NCI-H510A (cell line): ENCODE data around the gene CHMP4B.

Experiments used
- DNase-seq: peaks from one replicate; lab custom pipeline; 2025; lab: John Stamatoyannopoulos, UW

Gene CHMP4B

DNA sequence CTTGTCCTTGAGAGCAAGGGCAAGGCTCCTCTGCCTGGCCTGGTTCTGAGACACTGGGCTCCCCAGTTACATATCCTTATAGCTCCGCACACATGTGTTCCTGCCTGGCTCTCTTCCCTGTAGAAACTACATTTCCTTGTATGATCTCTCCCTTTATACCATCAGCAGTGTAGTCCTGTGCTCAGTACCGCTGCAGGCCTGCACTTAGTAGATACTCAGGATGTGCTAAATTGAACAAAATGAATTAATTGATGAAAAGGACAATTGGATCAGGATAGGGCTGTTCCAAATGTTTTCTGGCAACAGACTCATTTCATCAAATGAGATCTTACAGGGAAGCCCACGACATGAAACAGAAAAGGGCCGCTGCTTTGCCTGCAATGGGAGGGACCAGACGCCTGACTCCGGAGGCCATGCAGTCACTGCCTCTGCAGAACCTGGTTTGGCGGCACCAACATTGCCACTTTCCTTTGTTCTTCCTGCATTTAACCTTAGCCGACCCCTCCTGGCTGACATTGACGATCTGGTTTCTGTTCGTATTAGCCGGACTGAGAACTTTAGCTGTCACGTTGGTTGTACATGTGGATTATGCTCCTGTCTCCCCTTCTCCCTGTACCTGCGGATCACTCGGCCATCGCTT lies 53.3 kb downstream of the CHMP4B start:
- DNase-seq: no peak

GRCh38 chr20:33865761-33866370 lies 54.7 kb downstream of the CHMP4B start:
- no peak for DNase-seq

- no peak for DNase-seq
Observed at GRCh38 chr20:33866398-33867100, 55.4 kb downstream of the CHMP4B start.

- no peak for DNase-seq
Observed at GRCh38 chr20:33868042-33868441, 56.9 kb downstream of the CHMP4B start.

GRCh38 chr20:33868595-33868994 lies 57.4 kb downstream of the CHMP4B start:
- no peak for DNase-seq

- no peak for DNase-seq
Observed at GRCh38 chr20:33869283-33869682, 58.1 kb downstream of the CHMP4B start.

GRCh38 chr20:33871362-33871761 lies 60.2 kb downstream of the CHMP4B start:
- no peak for DNase-seq

- DNase-seq: no peak
Observed at GRCh38 chr20:33874129-33874528, 63.0 kb downstream of the CHMP4B start.

- DNase-seq: no peak
Observed at GRCh38 chr20:33875055-33875454, 63.9 kb downstream of the CHMP4B start.

GRCh38 chr20:33875534-33876026 lies 64.4 kb downstream of the CHMP4B start:
- no peak for DNase-seq

DNA sequence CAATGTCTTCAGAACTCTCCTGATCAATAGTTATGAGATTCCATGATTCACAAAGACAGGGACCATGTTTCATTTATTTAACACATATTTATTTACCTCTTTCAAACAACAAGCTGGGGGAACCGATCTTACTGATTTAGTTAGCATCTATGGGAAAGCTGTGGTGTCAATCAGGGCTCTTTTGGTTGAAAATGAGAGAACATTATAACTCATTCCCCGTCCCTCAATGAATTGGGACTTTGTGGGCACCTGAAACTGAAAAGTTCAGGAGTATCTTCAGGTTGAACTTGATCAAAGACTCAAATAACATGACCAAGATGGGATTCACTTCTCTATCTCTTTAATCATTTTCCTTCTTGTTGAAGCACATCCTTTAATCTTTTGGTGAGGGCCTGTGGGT lies 67.4 kb downstream of the CHMP4B start:
- no peak for DNase-seq

- no peak for DNase-seq
Observed at GRCh38 chr20:33880396-33880795, 69.2 kb downstream of the CHMP4B start.

- no peak for DNase-seq
Observed at GRCh38 chr20:33881989-33882388, 70.8 kb downstream of the CHMP4B start.

GRCh38 chr20:33882481-33882880 lies 71.3 kb downstream of the CHMP4B start:
- DNase-seq: no peak

DNA sequence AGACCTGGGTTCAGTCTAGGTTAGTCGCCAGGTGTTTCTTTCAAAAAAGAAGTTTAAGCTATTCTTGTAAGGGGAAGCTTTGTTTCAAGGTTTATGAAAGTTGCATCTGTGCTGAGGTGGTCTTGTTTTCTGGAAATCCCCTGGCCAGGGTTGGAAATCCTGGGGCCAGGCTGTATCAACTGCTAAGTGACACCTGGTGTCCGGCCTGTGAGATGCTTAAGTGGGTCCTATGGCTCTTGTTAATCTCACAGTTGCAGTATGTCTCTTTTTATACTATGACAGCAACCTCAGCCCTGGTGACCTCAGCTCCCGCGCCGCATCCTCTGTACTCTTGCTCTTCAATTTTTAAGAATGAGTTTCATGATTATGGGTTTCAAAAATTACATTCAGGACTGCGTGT lies 72.0 kb downstream of the CHMP4B start:
- DNase-seq: no peak

- DNase-seq: no peak
Observed at GRCh38 chr20:33884633-33885032, 73.5 kb downstream of the CHMP4B start.

GRCh38 chr20:33889312-33889711 lies 78.2 kb downstream of the CHMP4B start:
- DNase-seq: no peak

DNA sequence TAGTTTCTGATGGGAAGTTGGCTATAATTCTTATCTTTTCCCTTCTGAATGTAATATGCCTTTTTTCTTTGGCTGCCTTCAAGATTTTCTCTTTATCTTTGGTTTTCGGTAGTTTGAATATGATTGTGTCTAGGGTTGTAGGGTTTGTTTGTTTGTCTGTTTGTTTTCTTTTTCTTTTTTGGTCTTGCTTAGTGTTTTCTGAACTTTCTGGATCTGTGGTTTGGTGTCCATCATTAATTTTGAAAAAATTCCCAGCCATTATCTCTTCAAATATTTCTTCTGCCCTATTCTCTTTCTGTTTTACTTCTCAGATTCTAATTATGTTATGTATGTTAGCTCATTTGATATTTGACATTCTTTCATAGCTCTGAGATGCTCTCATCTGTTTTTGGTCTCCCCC lies 79.4 kb downstream of the CHMP4B start:
- DNase-seq: no peak

DNA sequence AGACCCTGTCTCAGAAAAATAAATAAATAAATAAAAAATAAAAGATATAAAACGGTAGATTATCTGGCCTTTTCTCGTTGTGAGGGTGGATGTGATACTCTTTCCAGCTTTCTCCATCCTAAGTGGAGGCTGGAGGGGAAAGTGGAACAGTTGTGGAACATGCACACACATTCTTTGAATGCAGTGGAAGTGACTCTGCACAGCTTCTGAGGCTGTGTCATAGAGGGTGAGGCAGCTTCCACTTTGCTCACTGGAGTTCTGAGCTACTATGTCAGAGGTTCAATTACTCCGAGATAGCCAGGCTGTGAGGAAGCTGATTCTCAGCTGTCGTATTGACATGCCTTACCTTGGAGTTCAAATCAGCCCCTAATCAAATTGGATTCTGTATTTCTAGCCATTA lies 82.2 kb downstream of the CHMP4B start:
- no peak for DNase-seq

DNA sequence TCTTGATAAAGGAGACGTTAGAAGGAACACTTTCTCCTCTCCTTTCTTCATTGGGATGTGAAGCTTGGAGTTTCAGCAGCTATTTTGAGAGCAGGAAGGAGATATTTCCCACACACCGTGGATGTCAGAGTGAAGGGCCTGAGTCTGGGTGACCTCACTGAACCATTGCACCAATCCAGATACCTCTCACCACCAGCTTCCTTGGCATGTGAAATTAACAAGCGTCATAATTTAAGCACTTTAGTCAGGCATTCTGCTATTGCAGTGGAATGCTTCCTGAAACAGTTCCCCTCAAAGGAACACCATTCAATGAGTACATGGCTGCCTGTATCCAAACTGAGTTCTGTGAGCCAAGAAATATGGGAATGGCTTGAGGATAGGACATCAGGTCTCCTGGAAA lies 83.7 kb downstream of the CHMP4B start:
- no peak for DNase-seq

DNA sequence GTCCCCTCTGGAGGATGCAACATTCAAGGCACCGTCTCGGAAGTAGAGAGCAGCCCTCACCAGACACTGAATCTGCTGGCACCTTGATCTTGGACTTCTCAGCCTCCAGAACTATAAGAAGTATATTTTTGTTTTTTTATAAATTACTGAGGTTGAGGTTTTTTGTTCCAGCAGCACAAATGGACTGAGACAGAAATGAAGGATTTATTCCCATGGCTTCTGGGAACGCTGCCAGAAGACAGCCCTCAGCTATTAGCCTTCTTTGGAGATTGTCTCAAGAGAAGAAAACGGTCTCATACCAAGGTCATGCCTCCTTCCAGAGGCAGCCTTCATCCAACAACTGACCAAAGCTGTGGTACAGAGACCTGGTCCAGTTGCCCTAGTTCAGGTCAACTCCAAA lies 85.4 kb downstream of the CHMP4B start:
- no peak for DNase-seq

DNA sequence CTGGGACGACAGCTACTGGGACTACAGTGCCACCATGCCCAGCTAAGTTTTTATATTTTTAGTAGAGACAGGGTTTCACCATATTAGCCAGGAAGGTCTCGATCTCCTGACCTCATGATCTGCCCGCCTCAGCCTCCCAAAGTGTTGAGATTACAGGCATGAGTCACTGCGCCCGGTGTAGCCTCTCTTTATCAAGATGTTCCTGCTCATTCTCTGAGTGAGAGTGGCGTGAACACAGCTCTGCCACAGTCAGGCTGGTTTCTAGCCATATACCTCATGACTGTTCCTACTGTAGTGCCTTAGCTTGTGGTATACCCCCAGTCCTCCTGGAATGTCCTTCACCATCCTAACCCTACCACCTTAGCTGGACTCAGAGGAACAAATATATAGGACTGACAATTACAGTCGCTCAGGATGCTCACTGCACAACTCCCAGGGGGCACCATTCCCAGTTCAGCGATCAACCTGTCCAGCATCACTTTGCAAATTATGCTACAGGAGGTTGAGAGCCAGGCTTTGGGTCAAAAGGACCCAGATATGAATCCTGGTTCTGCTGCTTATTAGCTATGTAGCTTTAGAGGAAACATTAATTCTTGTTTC lies 86.3 kb downstream of the CHMP4B start:
- no peak for DNase-seq

DNA sequence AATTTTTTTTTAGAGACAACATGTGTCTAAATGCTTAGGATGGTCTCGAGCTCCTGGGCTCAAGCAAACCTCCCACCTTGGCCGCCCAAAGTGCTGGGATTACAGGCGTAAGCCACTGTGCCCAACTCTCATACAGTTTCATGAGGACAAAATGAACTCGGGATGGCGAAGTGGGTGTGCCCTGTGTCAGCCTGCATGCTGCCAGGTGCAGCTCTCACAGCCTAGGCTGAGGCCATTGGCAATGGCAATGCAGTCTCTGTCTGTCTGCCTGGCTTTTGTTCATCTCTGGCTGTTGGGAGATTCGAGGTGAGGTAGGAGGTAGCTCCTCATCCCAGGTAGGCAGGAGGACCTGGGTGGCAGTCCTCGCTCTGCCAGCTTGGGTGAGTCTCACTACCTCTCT lies 88.0 kb downstream of the CHMP4B start:
- DNase-seq: no peak
